ENCODE measurements around the gene C1QTNF5. TPM values are rescaled to one million over a fixed set of nuclear protein-coding genes. Genes with fewer than 3 reads are reported as not detected.

Gene C1QTNF5
- total RNA-seq, 1 donor from 2014 or later = 14.9 TPM

DNA sequence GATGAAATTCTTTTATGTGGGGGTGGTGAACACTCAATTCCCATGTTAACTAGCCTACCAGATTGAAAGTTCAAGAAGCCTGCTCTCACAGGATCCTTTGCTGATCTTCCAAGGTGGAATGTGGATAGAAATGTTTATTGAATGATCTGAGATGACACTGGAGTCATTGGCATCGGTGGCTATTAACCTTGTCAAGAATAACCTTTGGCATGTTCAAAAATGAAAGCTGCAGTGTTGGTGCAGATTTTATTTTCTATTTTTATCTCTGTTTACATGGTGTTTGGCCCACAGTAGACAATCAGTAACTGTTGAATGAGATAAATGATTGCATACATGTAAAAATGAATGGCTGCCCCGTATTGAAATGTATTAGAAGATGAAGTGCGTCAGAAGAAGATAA is 42.7 kb downstream of the C1QTNF5 start:
- DNase-seq (ENCODE audit: low spot score) = no peak

DNA sequence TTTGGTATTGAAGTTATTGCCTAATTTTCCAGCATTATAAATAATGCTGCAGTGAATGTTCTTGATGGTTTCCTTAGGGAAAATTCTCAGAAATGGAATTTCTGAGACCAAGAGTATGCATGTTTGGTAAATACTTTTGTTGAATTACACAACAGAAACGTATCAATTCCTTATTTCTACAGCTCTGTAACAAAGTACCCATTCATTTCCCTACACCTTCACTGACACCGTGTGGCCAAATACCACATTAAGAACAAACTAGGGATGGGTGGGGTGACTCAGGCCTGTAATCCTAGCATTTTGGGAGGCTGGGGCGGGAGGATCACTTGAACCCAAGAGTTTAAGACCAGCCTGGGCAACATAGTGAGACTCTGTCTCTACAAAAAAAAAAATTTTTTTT is 45.5 kb downstream of the C1QTNF5 start:
- DNase-seq (ENCODE audit: low spot score) = no peak

DNA sequence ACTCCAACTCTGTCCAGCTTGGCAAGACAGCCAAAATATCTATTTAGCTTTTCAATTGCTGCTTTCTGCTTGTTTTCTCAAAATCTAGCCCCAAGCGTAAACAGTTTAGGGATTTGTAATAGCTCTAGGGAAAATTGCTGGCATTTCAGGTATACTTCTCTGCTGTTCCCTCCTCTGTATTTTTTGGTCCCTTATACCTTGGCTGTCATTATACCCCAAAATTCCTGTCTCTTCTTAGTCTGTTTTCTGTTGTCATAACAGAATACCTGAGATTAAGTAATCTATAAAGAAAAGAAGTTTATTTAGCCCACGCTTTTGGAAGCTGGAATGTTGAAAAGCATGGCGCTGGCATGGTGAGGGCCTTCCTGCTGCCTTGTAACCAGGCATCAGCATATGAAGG is 47.2 kb downstream of the C1QTNF5 start:
- DNase-seq (ENCODE audit: low spot score) = no peak

DNA sequence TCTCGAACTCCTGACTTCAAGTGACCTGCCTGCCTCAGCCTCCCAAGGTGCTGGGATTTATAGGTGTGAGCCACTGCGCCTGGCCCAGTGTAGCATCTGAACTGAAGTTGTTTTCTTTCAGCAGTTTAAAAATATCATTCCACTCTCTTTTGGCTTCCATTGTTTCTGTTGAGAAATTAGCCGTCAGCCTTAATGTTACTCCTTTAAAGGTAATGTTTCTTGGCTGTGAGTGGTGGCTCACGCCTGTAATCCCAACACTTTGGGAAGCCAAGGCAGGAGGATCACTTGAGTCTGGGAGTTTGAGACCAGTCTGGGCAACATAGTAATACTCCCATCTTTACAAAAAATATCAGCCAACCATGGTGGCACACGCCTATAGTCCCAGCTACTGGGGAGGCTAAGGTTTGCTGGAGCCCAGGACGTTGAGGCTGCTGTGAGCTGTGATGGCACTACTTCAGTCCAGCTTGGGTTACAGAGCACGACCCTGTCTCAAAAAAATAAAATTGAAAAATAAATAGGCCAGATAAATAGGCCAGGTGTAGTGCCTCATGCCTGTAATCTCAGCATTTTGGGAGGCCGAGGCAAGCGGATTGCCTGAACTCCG is 49.7 kb downstream of the C1QTNF5 start:
- no peak for DNase-seq (ENCODE audit: low spot score)

Other genes starting within 250 kb of the C1QTNF5 start
- gene DPAGT1, start 239.0 kb downstream of the C1QTNF5 start, total RNA-seq (ENCODE audit: insufficient read depth, low replicate concordance) = 29.9 TPM
- 1.9 TPM for gene C2CD2L, start 233.5 kb downstream of the C1QTNF5 start, total RNA-seq (ENCODE audit: insufficient read depth, low replicate concordance)
- 44.8 TPM for gene HINFP, start 219.3 kb downstream of the C1QTNF5 start, total RNA-seq (ENCODE audit: insufficient read depth, low replicate concordance)
- gene ABCG4, start 191.8 kb downstream of the C1QTNF5 start, total RNA-seq (ENCODE audit: insufficient read depth, low replicate concordance) = 0.96 TPM
- 12.0 TPM for gene NLRX1, start 172.2 kb downstream of the C1QTNF5 start, total RNA-seq (ENCODE audit: insufficient read depth, low replicate concordance)
- gene NHERF4, start 155.4 kb downstream of the C1QTNF5 start, total RNA-seq (ENCODE audit: insufficient read depth, low replicate concordance) = not detected
- gene CBL, start 134.5 kb downstream of the C1QTNF5 start, total RNA-seq (ENCODE audit: insufficient read depth, low replicate concordance) = 11.3 TPM
- gene MCAM, start 23.8 kb downstream of the C1QTNF5 start, total RNA-seq (ENCODE audit: insufficient read depth, low replicate concordance) = 879 TPM
- gene RNF26, start 6.4 kb downstream of the C1QTNF5 start, total RNA-seq (ENCODE audit: insufficient read depth, low replicate concordance) = 0.72 TPM
- 2.9 TPM for gene MFRP, start 5.8 kb upstream of the C1QTNF5 start, total RNA-seq (ENCODE audit: insufficient read depth, low replicate concordance)
- 2.9 TPM for gene USP2, start 40.8 kb upstream of the C1QTNF5 start, total RNA-seq (ENCODE audit: insufficient read depth, low replicate concordance)
- 148 TPM for gene THY1, start 82.3 kb upstream of the C1QTNF5 start, total RNA-seq (ENCODE audit: insufficient read depth, low replicate concordance)

All from umbilical cord (tissue), 2 donors.